ENCODE data around the gene FOXK1.

The FOXK1 gene

GRCh38 chr7:4663239-4664018, 18.7 kb upstream of the FOXK1 start:
- POLR2A ChIA-PET, result no interaction called here
- DNase-seq (ENCODE audit: low read depth, low spot score), result no peak
- TF ChIP-seq CTCF (IDR thresholded peaks at IDR 0.05; ENCODE audit: insufficient read depth, low read length, missing control alignments), result no peak
- CTCF ChIA-PET, result interaction anchor here (1.5 kb wide), 1 partner anchor 13 kb away, joined by 4 read pairs; no protein-coding TSS in a partner anchor
- no peak overlapping the region for H3K4me3 ChIP-seq (ENCODE audit: low read depth, low read length)

GRCh38 chr7:4665661-4666060, 16.4 kb upstream of the FOXK1 start:
- ChIA-PET CTCF (interaction anchor here (1.0 to 1.1 kb wide), 2 partner anchors 14 to 24 kb away, joined by 3 read pairs; no protein-coding TSS in a partner anchor), POLR2A (interaction anchor here (0.6 kb wide), 1 partner anchor 15 kb away, joined by 3 read pairs; no protein-coding TSS in a partner anchor)

GRCh38 chr7:4667776-4668509, 14.2 kb upstream of the FOXK1 start:
- H3K4me3 ChIP-seq (ENCODE audit: low read depth, low read length), result peak overlapping the region; percentile 29
- peak; percentile 98 for DNase-seq (ENCODE audit: low read depth, low spot score)
- POLR2A ChIA-PET, result interaction anchor here (0.6 to 2.2 kb wide), 7 partner anchors 15 to 1794 kb away, joined by 3 to 15 read pairs (median 4); partner anchors contain the start of gene AP5Z1
- no peak for TF ChIP-seq CTCF (IDR thresholded peaks at IDR 0.05; ENCODE audit: insufficient read depth, low read length, missing control alignments)
- CTCF ChIA-PET, result interaction anchor here (0.7 to 2.4 kb wide), 4 partner anchors 14 to 36 kb away, joined by 3 to 9 read pairs (median 4); no protein-coding TSS in a partner anchor

More at GRCh38 chr7:4665661-4666060, 16.4 kb upstream of the FOXK1 start:
- no peak for TF ChIP-seq CTCF (IDR thresholded peaks at IDR 0.05; ENCODE audit: insufficient read depth, low read length, missing control alignments)
- DNase-seq (ENCODE audit: low read depth, low spot score), result peak; percentile 100
- H3K4me3 ChIP-seq (ENCODE audit: low read depth, low read length), result no peak overlapping the region

- no peak for DNase-seq (ENCODE audit: low read depth, low spot score)
- ChIA-PET CTCF (interaction anchor here (1.9 to 2.4 kb wide), 2 partner anchors 13 to 36 kb away, joined by 5 to 9 read pairs; no protein-coding TSS in a partner anchor), POLR2A (interaction anchor here (0.6 to 2.2 kb wide), 7 partner anchors 15 to 1794 kb away, joined by 3 to 15 read pairs (median 4); partner anchors contain the start of gene AP5Z1)
- H3K4me3 ChIP-seq (ENCODE audit: low read depth, low read length), result no peak overlapping the region
- no peak for TF ChIP-seq CTCF (IDR thresholded peaks at IDR 0.05; ENCODE audit: insufficient read depth, low read length, missing control alignments)
These were observed 13.6 kb upstream of the FOXK1 start for GRCh38 chr7:4668510-4668847.

- ChIA-PET CTCF (no interaction called here), POLR2A (no interaction called here)
- DNase-seq (ENCODE audit: low read depth, low spot score), result no peak
- TF ChIP-seq CTCF (IDR thresholded peaks at IDR 0.05; ENCODE audit: insufficient read depth, low read length, missing control alignments), result no peak
- H3K4me3 ChIP-seq (ENCODE audit: low read depth, low read length), result no peak overlapping the region
These were observed 11.3 kb upstream of the FOXK1 start for GRCh38 chr7:4670791-4671190.

All from AG04449 (cell line).